HFF-Myc (cell line): ENCODE measurements around the gene SSC5D.

Experiments used
- DNase-seq: peaks from one replicate; pipeline ENCODE4 v3.0.0-alpha.2; 2011; ENCODE audit warnings: low read depth; ENCODE audit errors: extremely low read depth
- H3K4me3 ChIP-seq: replicated peaks from 2 replicates; pipeline ENCODE4 v1.5.1; 2011; ENCODE audit warnings: low read depth, mild to moderate bottlenecking, control low read depth, low read length
- CTCF ChIP-seq: IDR thresholded peaks from 2 replicates; pipeline ENCODE4 v1.5.1; 2012; ENCODE audit warnings: mild to moderate bottlenecking, low read depth, low read length, control low read depth; ENCODE audit errors: missing control alignments

SSC5D gene

GRCh38 chr19:55484593-55485438 is 3.4 kb upstream of the SSC5D start, which contains the start of gene NAT14:
Gene NAT14, plus strand, starts transcription at chr19:55485188. Its CDS starts 521 bp downstream, at chr19:55485709.
- no peak for TF ChIP-seq CTCF
- no peak for DNase-seq
- peak within 1 kb of the TSS; percentile 71 for H3K4me3 ChIP-seq

- DNase-seq = no peak
- no peak for TF ChIP-seq CTCF
These were observed 2.7 kb upstream of the SSC5D start for GRCh38 chr19:55485439-55486011.

DNA sequence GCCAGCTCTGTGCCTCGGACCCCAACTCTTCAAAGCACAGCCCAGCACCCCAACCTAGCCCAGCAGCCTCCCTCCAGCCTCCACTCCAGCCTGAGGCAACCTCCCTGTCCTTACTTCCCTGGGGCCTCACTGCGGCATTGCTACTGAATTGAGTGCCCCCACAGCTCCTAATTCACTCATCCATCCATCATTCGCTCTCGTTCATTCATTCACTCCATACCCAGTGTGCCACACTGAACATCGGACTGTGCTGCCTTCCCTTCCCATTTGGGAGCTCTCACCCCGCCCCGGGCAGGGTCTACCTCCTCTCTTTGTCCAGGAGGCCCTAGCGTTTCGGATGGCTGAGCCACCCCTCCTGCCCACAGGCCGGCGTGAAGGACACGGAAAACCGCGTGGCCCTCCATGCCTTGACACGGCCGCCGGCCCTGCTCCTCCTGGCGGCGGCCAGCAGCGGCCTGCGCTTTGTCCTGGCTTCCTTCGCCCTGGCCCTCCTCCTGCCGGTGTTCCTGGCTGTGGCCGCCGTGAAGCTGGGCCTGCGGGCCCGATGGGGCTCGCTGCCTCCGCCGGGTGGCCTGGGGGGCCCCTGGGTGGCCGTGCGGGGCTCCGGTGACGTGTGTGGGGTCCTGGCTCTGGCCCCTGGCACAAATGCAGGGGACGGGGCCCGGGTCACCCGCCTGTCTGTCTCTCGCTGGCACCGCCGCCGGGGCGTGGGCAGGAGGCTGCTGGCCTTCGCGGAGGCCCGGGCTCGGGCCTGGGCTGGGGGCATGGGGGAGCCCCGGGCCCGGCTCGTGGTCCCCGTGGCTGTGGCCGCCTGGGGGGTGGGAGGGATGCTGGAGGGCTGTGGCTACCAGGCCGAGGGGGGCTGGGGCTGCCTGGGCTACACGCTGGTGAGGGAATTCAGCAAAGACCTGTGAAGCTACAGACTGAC is 1.9 kb upstream of the SSC5D start:
- DNase-seq = no peak
- H3K4me3 ChIP-seq = peak overlapping the region; percentile 71
- no peak for TF ChIP-seq CTCF

More at GRCh38 chr19:55485439-55486011, 2.7 kb upstream of the SSC5D start:
- H3K4me3 ChIP-seq = peak overlapping the region; percentile 71

DNA sequence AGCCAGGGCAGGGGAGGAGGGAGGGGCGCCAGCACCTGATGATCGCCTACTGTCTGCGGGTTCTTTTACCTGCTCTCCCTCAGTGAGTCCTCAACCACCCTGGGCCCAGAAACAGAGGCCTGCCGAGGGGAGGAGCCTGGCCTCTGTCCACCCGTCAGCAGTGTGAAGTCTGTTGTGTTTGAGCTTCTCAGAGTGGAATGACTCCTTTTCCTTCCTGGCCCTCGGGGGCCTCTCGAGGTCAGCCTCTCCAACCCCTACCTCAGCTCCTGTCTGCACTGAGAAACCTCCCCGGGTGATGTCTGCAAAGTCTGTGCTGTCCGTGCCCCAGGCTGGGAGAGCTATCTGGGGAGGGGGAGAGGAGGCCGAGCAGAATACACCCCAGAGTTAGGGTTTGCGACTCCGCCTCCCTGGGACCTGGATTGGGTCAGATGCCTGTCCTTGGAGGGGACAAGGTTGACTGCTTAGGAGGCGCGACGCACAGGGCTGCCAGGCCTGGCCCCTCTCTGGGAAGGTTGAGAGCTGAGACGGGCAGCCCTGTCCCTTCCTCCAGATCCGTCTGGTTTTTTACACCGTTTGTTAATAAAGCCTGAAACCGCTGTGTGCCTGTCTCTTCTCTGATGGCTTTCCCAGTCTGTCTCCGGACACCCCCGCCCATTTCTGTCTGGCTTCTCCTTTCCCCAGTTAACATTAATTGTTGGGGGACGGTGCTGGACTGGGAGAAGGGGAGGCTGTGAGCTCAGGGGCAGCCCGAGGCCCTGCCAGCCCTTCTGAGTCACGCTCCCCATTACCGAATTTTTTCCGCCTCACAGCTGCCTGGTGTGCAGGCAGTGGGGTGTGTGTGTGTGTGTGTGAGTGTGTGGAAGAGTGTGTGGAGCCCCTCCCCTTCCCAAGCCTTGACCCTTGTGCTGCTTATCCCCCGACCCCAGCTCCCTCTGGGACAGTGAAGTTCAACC is 989 bp upstream of the SSC5D start:
- no peak for TF ChIP-seq CTCF
- peak; percentile 71 for DNase-seq
- peak overlapping the region; percentile 26 for H3K4me3 ChIP-seq

DNA sequence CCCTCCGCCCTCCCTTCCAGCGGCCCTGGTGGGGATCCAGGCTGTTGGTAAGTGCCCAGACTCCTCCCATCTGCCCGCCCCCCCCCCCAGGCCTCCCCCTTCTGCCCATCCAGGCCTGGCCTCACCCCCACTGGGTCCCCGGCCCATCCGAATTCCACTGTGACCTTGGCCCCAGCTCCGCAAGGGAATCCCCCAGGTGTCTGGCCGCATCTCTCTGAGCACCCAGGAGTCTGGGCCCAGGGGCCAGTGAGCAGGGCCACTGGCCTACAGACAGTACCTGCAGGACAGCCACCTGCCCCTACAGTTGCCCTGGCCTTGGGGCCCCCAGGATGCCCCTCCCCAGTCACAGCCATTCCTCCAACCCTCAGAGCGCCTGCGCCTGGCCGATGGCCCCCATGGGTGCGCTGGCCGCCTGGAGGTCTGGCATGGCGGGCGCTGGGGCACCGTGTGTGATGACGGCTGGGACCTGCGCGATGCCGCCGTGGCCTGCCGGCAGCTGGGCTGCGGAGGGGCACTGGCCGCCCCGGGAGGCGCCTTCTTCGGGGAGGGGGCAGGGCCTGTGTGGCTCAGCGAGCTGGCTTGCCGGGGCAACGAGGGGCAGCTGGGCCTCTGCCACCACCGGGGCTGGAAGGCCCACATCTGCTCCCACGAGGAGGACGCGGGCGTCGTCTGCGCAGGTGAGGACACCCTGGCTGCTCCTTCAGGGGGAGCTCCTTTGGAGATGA is 912 bp downstream of the SSC5D start:
- no peak for DNase-seq
- no peak for TF ChIP-seq CTCF
- H3K4me3 ChIP-seq = no peak overlapping the region
